Endothelial cell (in vitro differentiated cells): ENCODE measurements around the gene OS9. TPM values are rescaled to one million over a fixed set of nuclear protein-coding genes. Genes with fewer than 3 reads are reported as not detected.

Source experiments
- DNase-seq: peaks from one replicate; pipeline ENCODE4 v3.0.0; 2021; ENCODE audit warnings: low spot score
- H3K27ac Mint-ChIP-seq: one replicate; pipeline ENCODE4 v1.8.0; 2021; ENCODE audit warnings: mixed read lengths, inconsistent platforms; ENCODE audit not compliant: unreplicated experiment
- H3K27me3 Mint-ChIP-seq: one replicate; pipeline ENCODE4 v1.8.0; 2021; ENCODE audit warnings: mild to moderate bottlenecking, moderate library complexity, mixed read lengths, inconsistent platforms; ENCODE audit not compliant: unreplicated experiment
- H3K36me3 Mint-ChIP-seq: one replicate; pipeline ENCODE4 v1.8.0; 2021; ENCODE audit warnings: mild to moderate bottlenecking, low read depth, mixed read lengths, inconsistent platforms; ENCODE audit not compliant: unreplicated experiment
- H3K4me1 Mint-ChIP-seq: one replicate; pipeline ENCODE4 v1.8.0; 2021; ENCODE audit warnings: mild to moderate bottlenecking, mixed read lengths, inconsistent platforms; ENCODE audit not compliant: unreplicated experiment
- H3K4me3 Mint-ChIP-seq: one replicate; pipeline ENCODE4 v1.8.0; 2021; ENCODE audit warnings: mild to moderate bottlenecking, mixed read lengths, inconsistent platforms; ENCODE audit not compliant: unreplicated experiment
- H3K9me3 Mint-ChIP-seq: one replicate; pipeline ENCODE4 v1.8.0; 2021; ENCODE audit warnings: mixed read lengths, inconsistent platforms; ENCODE audit not compliant: unreplicated experiment
- total RNA-seq: library from RNA; stranded (reverse); fragmentation: NEBNext Ultra II Directional; extraction: Animal tissue kit (Norgen Biotek cat#: 25700); gene quantifications from one replicate; pipeline ENCODE4 v1.2.1, GENCODE V29; 2021; ENCODE audit not compliant: unreplicated experiment
- TF ChIP-seq, protein P1 (sequence below): fragments of 200-600 bp; sonication (generic); IDR thresholded peaks from one replicate; pipeline ENCODE4 v1.5.0; 2021; ENCODE audit warnings: antibody characterized with exemption; ENCODE audit not compliant: unreplicated experiment

The OS9 gene
- total RNA-seq, 1 donor from 2014 or later: 220 TPM

DNA sequence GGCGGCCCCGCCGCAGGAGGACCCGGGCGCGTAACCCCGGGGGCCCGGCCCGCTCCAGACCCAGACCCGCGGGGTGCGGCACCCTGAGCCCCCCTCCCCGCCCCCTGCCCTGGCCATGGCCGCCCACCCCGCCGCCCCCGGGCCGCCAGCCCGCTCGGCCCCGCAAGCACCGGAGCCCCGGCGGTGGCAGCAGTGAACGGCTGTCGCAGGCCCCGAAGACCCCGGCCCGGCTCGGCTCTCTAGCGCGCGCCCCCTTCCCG lies 61.2 kb downstream of the OS9 start:
- no peak for DNase-seq
- Mint-ChIP-seq H3K36me3 (peaks cover 34% of the 10 kb centered on the region), H3K4me1 (peaks cover 39% of the 10 kb centered on the region), H3K27me3 (peaks cover 35% of the 10 kb centered on the region), H3K4me3 (no peak overlapping the region), H3K27ac (no peak overlapping the region), H3K9me3 (no peaks in the 10 kb centered on the region)
- TF ChIP-seq, protein P1, sequence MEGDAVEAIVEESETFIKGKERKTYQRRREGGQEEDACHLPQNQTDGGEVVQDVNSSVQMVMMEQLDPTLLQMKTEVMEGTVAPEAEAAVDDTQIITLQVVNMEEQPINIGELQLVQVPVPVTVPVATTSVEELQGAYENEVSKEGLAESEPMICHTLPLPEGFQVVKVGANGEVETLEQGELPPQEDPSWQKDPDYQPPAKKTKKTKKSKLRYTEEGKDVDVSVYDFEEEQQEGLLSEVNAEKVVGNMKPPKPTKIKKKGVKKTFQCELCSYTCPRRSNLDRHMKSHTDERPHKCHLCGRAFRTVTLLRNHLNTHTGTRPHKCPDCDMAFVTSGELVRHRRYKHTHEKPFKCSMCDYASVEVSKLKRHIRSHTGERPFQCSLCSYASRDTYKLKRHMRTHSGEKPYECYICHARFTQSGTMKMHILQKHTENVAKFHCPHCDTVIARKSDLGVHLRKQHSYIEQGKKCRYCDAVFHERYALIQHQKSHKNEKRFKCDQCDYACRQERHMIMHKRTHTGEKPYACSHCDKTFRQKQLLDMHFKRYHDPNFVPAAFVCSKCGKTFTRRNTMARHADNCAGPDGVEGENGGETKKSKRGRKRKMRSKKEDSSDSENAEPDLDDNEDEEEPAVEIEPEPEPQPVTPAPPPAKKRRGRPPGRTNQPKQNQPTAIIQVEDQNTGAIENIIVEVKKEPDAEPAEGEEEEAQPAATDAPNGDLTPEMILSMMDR: no peak

DNA sequence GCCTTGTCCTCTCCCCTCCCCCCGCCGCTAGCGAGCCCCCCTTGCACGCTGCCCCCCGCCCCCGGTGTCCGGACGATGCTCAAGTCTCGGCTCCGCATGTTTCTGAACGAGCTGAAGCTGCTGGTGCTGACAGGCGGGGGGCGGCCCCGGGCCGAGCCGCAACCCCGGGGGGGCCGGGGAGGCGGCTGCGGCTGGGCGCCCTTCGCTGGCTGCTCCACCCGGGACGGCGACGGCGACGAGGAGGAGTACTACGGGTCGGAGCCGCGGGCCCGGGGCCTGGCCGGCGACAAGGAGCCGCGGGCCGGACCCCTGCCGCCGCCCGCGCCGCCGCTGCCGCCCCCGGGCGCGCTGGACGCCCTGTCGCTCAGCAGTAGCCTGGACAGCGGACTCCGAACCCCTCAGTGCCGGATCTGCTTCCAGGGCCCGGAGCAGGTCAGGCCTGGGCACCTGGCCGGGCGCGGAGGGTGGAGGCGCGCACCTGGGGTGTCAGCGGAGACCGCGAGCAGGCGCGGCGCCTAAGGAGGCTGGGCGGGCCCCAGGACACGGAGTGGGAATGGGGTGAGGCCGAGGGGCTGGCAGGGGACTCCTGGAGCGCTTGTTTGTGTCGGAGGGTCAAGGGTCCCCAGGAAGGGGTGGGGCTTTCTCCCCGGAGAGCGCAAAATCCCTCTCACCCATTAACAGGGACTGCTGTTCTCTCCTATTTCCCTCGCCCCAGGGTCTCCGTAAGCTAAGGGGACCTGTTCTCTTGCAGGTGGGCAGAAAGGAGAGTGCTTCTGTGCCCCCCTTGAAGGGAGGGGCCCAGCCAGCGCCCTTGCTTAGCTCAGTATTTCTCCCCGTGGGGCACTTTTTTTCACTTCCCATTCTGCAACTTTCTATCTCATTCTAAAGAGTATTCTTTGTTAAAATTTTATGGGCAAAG lies 61.8 kb downstream of the OS9 start:
- no peak overlapping the region for H3K27ac Mint-ChIP-seq

DNA sequence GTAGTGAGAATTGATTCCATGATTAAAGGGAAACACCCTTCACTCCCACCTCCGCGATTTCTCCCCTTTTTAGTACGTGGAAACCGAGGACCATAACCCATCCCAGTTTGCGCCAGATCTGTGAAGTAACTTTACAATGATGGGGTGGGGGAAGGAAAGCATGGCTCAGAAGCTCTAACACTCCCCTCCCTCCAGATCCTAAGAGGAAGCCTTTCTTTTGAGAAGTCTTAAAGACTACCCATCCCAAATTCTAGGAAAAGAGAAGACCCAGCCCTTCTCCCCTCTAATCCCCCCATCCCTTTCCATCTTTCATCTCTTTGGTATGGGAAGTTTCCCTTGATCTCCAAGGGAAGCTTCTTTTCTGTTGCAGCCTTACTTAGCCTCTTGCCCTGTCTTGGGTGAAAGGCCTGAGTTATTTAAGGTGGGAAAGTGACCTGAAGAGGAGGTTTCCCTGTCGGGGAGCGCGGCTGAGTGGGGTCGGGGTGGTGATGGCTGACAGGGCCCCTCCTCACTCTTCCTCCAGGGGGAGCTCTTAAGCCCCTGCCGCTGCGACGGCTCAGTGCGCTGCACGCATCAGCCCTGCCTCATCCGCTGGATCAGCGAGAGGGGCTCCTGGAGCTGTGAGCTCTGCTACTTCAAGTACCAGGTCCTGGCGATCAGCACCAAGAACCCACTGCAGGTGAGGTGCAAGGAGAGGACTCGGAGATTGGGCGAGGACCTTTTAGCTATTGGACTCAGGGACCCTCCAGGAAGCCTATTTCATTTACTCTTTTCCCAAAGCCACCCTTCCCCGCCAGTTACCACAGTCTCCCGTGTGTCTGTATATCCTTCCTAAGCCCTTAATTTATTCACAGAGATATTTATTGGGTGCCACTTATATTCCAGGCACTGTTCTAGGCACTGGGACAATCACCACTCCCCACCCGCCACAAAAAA lies 62.7 kb downstream of the OS9 start:
- H3K4me1 Mint-ChIP-seq: peaks cover 26% of the 10 kb centered on the region
- no peak overlapping the region for H3K27ac Mint-ChIP-seq
- peaks cover 19% of the 10 kb centered on the region for H3K36me3 Mint-ChIP-seq
- peaks cover 29% of the 10 kb centered on the region for H3K27me3 Mint-ChIP-seq
- TF ChIP-seq, protein P1: peak; percentile 57
- H3K9me3 Mint-ChIP-seq: no peaks in the 10 kb centered on the region
- H3K4me3 Mint-ChIP-seq: peak overlapping the region; percentile 81
- peak; percentile 79 for DNase-seq

More for the DNA sequence above, 61.8 kb downstream of the OS9 start:
- H3K9me3 Mint-ChIP-seq: no peaks in the 10 kb centered on the region
- H3K27me3 Mint-ChIP-seq: peaks cover 35% of the 10 kb centered on the region
- H3K4me3 Mint-ChIP-seq: peak overlapping the region; percentile 81
- DNase-seq: no peak
- TF ChIP-seq, protein P1: no peak
- H3K4me1 Mint-ChIP-seq: peaks cover 34% of the 10 kb centered on the region
- H3K36me3 Mint-ChIP-seq: peaks cover 28% of the 10 kb centered on the region

DNA sequence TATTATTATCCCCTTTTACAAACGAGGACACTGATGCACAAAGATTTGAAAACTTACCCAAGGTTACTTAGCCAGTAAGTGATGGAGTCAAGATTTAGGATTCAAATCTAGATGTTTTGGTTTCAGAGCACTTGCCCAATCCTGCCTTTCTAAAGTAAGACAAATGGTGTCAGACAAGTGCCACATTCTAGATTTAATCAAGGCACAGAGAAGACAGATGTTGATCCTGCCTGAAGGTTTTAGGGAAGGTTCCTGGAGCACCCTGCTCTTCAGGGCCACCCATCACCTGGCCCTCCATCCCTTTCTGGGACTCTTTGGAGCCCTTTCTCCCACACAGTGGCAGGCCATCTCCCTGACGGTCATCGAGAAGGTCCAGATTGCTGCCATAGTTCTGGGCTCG lies 63.8 kb downstream of the OS9 start:
- no peaks in the 10 kb centered on the region for H3K9me3 Mint-ChIP-seq
- H3K27ac Mint-ChIP-seq: no peak overlapping the region
- DNase-seq: no peak
- H3K4me3 Mint-ChIP-seq: no peak overlapping the region
- H3K36me3 Mint-ChIP-seq: peaks cover 18% of the 10 kb centered on the region
- TF ChIP-seq, protein P1: no peak
- H3K4me1 Mint-ChIP-seq: peaks cover 22% of the 10 kb centered on the region
- H3K27me3 Mint-ChIP-seq: peaks cover 26% of the 10 kb centered on the region
